ENCODE data around the gene XPO5. TPM values are rescaled to one million over a fixed set of nuclear protein-coding genes. Genes with fewer than 3 reads are reported as not detected.
"Not testable (repeated sequence)": the region's sequence is repeated elsewhere in the genome, so short reads cannot be mapped to it uniquely, and the experiment has no call there.

The XPO5 gene
- total RNA-seq, 2 donors from 2014 or later = 8.8 to 11.8 TPM

GRCh38 chr6:43547222-43547621 lies 28.6 kb downstream of the XPO5 start:
- no peaks in the 10 kb centered on the region for H3K9me3 ChIP-seq
- peaks cover 83% of the 10 kb centered on the region for H3K36me3 ChIP-seq
- no peak overlapping the region for H3K4me3 ChIP-seq
- TF ChIP-seq CTCF (IDR thresholded peaks at IDR 0.05) = no peak
- no peaks in the 10 kb centered on the region for H3K4me1 ChIP-seq
- DNase-seq (ENCODE audit: low spot score) = no peak
- H3K27me3 ChIP-seq = no peaks in the 10 kb centered on the region
- no peak overlapping the region for H3K27ac ChIP-seq

- peaks cover 77% of the 10 kb centered on the region for H3K36me3 ChIP-seq
- H3K9me3 ChIP-seq = no peaks in the 10 kb centered on the region
- no peaks in the 10 kb centered on the region for H3K27me3 ChIP-seq
- DNase-seq (ENCODE audit: low spot score) = no peak
- no peak overlapping the region for H3K4me3 ChIP-seq
- no peak for TF ChIP-seq CTCF (IDR thresholded peaks at IDR 0.05)
- H3K27ac ChIP-seq = no peak overlapping the region
- H3K4me1 ChIP-seq = no peaks in the 10 kb centered on the region
These were observed 31.4 kb downstream of the XPO5 start for GRCh38 chr6:43544461-43544860.

- peaks cover 54% of the 10 kb centered on the region for H3K36me3 ChIP-seq
- no peak overlapping the region for H3K4me3 ChIP-seq
- no peaks in the 10 kb centered on the region for H3K27me3 ChIP-seq
- no peak for DNase-seq (ENCODE audit: low spot score)
- no peaks in the 10 kb centered on the region for H3K4me1 ChIP-seq
- no peak overlapping the region for H3K27ac ChIP-seq
- TF ChIP-seq CTCF (IDR thresholded peaks at IDR 0.05) = no peak
- H3K9me3 ChIP-seq = no peaks in the 10 kb centered on the region
These were observed 33.9 kb downstream of the XPO5 start for GRCh38 chr6:43541774-43542471.

GRCh38 chr6:43540507-43540906 lies 35.3 kb downstream of the XPO5 start:
- Histone ChIP-seq H3K4me3 (no peak overlapping the region), H3K9me3 (no peaks in the 10 kb centered on the region), H3K4me1 (no peaks in the 10 kb centered on the region), H3K36me3 (peaks cover 46% of the 10 kb centered on the region), H3K27ac (no peak overlapping the region), H3K27me3 (no peaks in the 10 kb centered on the region)
- DNase-seq (ENCODE audit: low spot score) = no peak
- TF ChIP-seq CTCF (IDR thresholded peaks at IDR 0.05) = no peak

- not testable (repeated sequence) for H3K27ac ChIP-seq; H3K4me3 ChIP-seq; H3K9me3 ChIP-seq; H3K4me1 ChIP-seq; H3K27me3 ChIP-seq; DNase-seq (ENCODE audit: low spot score)
- H3K36me3 ChIP-seq = peaks cover 35% of the 10 kb centered on the region
These were observed 36.4 kb downstream of the XPO5 start for GRCh38 chr6:43539409-43539808.

GRCh38 chr6:43538986-43539385 lies 36.9 kb downstream of the XPO5 start:
- H3K9me3 ChIP-seq; DNase-seq (ENCODE audit: low spot score); H3K27me3 ChIP-seq; H3K4me1 ChIP-seq; H3K4me3 ChIP-seq; H3K27ac ChIP-seq: not testable (repeated sequence)
- H3K36me3 ChIP-seq = peaks cover 32% of the 10 kb centered on the region

- Histone ChIP-seq H3K4me1 (no peaks in the 10 kb centered on the region), H3K9me3 (no peaks in the 10 kb centered on the region), H3K27me3 (no peaks in the 10 kb centered on the region), H3K27ac (no peak overlapping the region), H3K4me3 (no peak overlapping the region), H3K36me3 (peaks cover 58% of the 10 kb centered on the region)
- no peak for TF ChIP-seq CTCF (IDR thresholded peaks at IDR 0.05)
- DNase-seq (ENCODE audit: low spot score) = no peak
These were observed 43.6 kb downstream of the XPO5 start for GRCh38 chr6:43532201-43532600.
